HUDEP-2 (cell line): Measurements from ENCODE around the gene SPATA32.
"Not testable (repeated sequence)": the region's sequence is repeated elsewhere in the genome, so short reads cannot be mapped to it uniquely, and the experiment has no call there.

Experiments
- DNase-seq, 76 experiments: peaks; one replicate each; lab custom pipeline; 2025; ENCODE audit not compliant: unreplicated experiment in 76 of 76; lab: John Stamatoyannopoulos, UW

SPATA32 gene

GRCh38 chr17:45261577-45262515 lies at the start of gene SPATA32:
Gene SPATA32 (minus strand): TSS chr17:45262094. CDS start chr17:45262016, 78 bp downstream.
- peak in 34 of 76 experiments; percentile 10 to 56 (median 31) for DNase-seq

- DNase-seq, result no peak
Observed at GRCh38 chr17:45311401-45311759, 49.5 kb upstream of the SPATA32 start.

- DNase-seq, result peak in 5 of 76 experiments; percentile 4 to 24 (median 15)
Observed at GRCh38 chr17:45310380-45311324, 48.8 kb upstream of the SPATA32 start.

GRCh38 chr17:45309400-45309799 lies 47.5 kb upstream of the SPATA32 start:
- DNase-seq, result no peak

- DNase-seq, result no peak
Observed at GRCh38 chr17:45308840-45309239, 46.9 kb upstream of the SPATA32 start.

GRCh38 chr17:45308016-45308365 lies 46.1 kb upstream of the SPATA32 start:
- no peak for DNase-seq

GRCh38 chr17:45307290-45308015 lies 45.6 kb upstream of the SPATA32 start:
- DNase-seq, result peak in 12 of 76 experiments; percentile 4 to 60 (median 26)

GRCh38 chr17:45306623-45307022 lies 44.7 kb upstream of the SPATA32 start:
- no peak for DNase-seq

GRCh38 chr17:45306094-45306493 lies 44.2 kb upstream of the SPATA32 start:
- DNase-seq, result no peak

GRCh38 chr17:45305530-45306087 lies 43.7 kb upstream of the SPATA32 start:
- no peak for DNase-seq

GRCh38 chr17:45302649-45303173 lies 40.8 kb upstream of the SPATA32 start:
- DNase-seq, result no peak

GRCh38 chr17:45302220-45302619 lies 40.3 kb upstream of the SPATA32 start:
- DNase-seq, result not testable (repeated sequence)

GRCh38 chr17:45301674-45302073 lies 39.8 kb upstream of the SPATA32 start:
- no peak for DNase-seq

GRCh38 chr17:45300060-45300751 lies 38.3 kb upstream of the SPATA32 start:
- DNase-seq, result no peak

- DNase-seq, result no peak
Observed at GRCh38 chr17:45299361-45299760, 37.5 kb upstream of the SPATA32 start.

GRCh38 chr17:45298546-45299285 lies 36.8 kb upstream of the SPATA32 start:
- DNase-seq, result no peak

- DNase-seq, result peak in 4 of 76 experiments; percentile 1 to 42 (median 10)
Observed at GRCh38 chr17:45296833-45297124, 34.9 kb upstream of the SPATA32 start.

GRCh38 chr17:45296003-45296832 lies 34.3 kb upstream of the SPATA32 start:
- DNase-seq, result peak in 15 of 76 experiments; percentile 5 to 43 (median 18)
